H54 (cell line): ENCODE measurements around the gene NOTUM.
A peak's percentile ranks its signal among the peaks of the same experiment; 100 is the strongest.

Experiments used
- DNase-seq: peaks from one replicate; pipeline ENCODE4 v3.0.0; 2011; ENCODE audit warnings: low spot score, mixed read lengths; ENCODE audit not compliant: insufficient read length
- FAIRE-seq: peaks from 3 replicates; lab custom pipeline; 2011; peaks lifted over from hg19 to GRCh38; lab: Jason Lieb, UNC
- POLR2A ChIP-seq: IDR thresholded peaks from 2 replicates; pipeline ENCODE4 v1.6.1; 2011; ENCODE audit warnings: low read depth, mild to moderate bottlenecking, low read length

NOTUM gene

GRCh38 chr17:81934850-81935708 is 25.9 kb downstream of the NOTUM start:
- DNase-seq (no peak), FAIRE-seq (no peak)
- TF ChIP-seq POLR2A, result no peak

- no peak for TF ChIP-seq POLR2A
- DNase-seq (no peak), FAIRE-seq (no peak)
Measured at GRCh38 chr17:81934098-81934757, 26.8 kb downstream of the NOTUM start.

DNA sequence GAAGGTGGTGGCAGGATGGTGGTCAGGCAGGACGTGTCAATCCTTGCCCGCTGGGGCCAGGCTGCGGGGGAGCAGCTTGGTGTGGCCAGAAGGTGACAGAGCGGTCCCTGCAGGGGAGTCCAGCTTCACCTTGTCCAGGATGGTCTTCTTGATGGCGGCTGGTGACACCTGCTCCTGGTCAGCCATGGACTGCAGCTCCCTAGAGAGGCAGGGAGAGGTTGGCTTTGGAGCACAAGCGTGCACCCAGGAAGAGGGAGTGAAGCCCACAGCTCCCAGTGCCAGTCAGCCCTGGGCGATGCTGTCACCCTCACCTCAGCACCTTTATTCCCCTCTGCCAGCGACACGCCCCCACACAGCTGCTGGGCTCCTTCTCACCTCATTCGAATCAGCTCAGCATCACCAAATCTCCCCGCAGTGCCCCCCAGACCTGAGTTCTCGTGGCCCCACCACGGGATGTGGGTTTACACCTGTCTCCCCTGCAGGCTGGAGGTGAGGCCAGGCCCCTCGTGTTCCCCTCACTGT is 27.7 kb downstream of the NOTUM start:
- TF ChIP-seq POLR2A, result 0 out of 2 replicates have a peak, but pooled peaks have one; percentile 6
- FAIRE-seq, result no peak

DNA sequence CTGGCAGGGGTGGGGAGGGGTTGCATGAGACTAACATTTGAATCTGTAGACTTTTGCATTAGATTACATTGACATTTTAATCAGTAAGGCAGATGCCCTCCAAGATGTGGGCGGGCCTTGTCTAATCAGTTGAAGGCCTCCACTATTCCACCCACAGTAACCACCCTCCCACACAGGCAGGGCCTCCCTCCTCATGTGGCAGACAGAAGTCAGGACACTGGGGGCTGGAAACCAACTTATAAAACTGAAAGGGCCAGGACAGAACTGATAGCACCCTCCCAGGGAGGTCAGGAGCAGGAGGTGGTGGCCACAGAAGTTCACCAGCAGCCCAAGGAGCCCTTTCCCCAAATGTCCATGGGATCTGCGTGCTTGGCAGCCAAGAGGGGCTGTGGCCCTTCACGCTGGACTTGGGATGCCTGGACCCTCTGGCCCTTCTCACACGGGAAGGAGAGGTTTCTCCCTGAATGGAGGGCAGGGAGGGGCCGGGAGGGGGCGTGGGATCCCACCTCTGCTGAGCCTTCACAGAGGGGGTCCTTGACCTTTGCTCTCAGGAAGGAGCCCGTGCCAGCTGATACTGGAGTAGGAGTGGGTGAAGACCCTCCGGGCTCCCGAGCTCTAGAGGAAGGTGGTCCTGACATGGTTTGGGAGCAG is 28.5 kb downstream of the NOTUM start:
- FAIRE-seq (no peak), DNase-seq (no peak)
- TF ChIP-seq POLR2A, result peak; percentile 8; the same call in 1 of the 2 replicates

More for the DNA sequence above, 27.7 kb downstream of the NOTUM start:
- no peak for DNase-seq

- TF ChIP-seq POLR2A, result no peak; the same call in 1 of the 2 replicates
- DNase-seq (no peak), FAIRE-seq (no peak)
Measured at GRCh38 chr17:81931557-81932332, 29.2 kb downstream of the NOTUM start.

- DNase-seq, result no peak
- no peak for TF ChIP-seq POLR2A
- no peak for FAIRE-seq
Measured at GRCh38 chr17:81931189-81931556, 29.8 kb downstream of the NOTUM start.

- TF ChIP-seq POLR2A, result no peak
- FAIRE-seq (no peak), DNase-seq (peak; percentile 51)
Measured at GRCh38 chr17:81930142-81931125, 30.6 kb downstream of the NOTUM start.

GRCh38 chr17:81929253-81930141 is 31.5 kb downstream of the NOTUM start:
- TF ChIP-seq POLR2A, result no peak
- DNase-seq, result no peak
- no peak for FAIRE-seq

GRCh38 chr17:81928544-81929252 is 32.3 kb downstream of the NOTUM start:
- TF ChIP-seq POLR2A, result no peak; the same call in 1 of the 2 replicates
- no peak for FAIRE-seq
- DNase-seq, result no peak

DNA sequence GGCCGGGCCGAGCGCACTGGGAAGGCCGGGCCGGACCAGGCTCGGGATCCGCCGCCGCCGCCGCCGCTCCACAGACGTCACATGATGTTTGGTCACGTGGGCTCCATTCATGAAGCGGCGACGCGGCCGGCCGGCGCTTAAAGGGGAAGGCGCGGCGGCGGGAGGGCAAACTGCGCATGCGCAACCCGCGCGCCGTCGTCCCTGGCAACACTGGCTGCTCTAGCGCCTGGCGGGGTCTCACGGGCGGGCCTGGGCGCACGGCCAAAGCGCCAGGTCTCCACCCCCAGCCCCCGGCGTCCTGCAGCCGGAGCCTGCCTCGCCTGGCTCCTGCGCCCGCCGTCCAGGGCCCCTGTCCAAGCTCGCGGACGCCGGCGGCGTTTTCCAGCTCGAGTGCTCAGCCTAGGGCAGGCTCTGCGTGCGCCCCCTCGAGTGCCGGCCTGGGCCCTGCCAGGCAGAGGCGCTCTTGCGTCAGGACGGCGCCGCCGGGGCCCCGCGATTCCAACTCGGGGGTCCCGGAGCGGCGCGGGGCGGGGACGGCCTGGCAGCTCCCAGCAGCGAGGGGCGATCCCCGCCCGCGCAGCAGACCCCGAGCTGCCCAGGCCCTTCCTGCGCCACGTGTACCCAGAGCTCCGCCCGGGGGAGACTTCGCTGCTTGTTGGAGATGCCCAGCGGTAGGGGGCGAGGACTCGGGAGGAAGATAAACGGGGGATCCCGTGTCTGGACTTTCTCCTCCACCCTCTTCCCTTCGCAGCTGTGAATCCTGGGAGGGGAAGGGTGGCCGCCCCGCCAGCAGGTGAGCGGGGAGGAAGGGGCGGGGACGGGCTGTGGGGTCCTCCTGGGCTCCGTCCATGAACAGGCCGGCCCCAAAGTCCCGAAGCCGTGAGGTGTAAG is 33.1 kb downstream of the NOTUM start, which contains the start of gene MAFG:
TSS of gene MAFG (minus strand) at position 83 of the 891 bp plus-strand sequence. CDS start 4,550 bp downstream, outside the sequence.
- FAIRE-seq (no peak), DNase-seq (peak; percentile 92)
- peak; percentile 32; the same call in 1 of the 2 replicates for TF ChIP-seq POLR2A
